Inflammatory macrophage (primary cell): ENCODE results near the gene GPHN.

Source experiments
- DNase-seq, 2 donors: peaks; one replicate each; pipeline ENCODE4 v3.0.0-alpha.2; 2020 to 2022

Gene GPHN

DNA sequence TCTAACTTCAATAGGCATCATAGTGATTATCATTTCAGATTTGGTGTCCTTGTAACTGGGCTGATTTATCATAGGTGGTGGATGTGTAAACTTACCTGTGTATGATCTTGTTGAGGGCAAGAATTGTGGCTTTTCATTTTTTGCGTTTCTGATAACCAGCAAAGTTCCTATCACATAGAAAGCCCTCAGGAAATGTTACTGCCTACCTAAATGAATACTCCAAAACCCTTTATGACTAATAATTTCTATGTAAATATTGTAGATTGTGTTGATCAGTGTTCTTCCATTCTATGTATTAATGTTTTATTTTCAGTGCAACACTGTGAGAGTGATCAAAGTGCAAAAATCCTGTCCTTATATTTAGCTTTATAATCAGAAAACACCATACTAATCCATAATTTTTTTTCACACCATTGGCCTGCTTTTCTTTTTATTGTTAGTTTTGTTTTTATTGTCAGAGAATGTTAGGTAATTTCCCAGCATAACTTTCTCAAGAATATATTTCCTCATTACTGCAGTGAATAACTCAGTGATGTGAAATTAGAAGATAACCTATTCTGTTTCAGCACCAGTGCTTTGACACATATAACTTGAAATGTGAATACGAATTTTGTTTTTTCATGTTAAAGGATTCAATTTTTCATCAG, 94.1 kb downstream of the GPHN start:
- DNase-seq = no peak

DNA sequence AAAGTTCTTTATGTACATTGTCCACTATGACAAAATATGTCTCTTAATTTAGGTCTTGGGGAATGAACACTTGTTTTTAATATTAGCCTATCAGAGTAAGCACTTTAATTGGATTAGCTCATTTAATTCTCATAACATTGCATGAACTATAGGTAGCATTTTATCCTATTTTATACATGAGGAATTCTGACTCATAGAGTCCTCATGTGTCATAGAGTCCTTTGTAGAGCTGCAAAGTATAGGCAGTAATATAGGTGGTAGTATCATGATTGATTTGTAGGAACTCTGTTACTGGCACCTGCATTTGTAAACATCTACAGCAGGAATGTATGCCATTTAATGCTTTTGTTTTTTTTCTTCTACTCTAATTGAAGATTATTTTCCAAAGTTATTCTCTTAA, 96.0 kb downstream of the GPHN start:
- no peak for DNase-seq

DNA sequence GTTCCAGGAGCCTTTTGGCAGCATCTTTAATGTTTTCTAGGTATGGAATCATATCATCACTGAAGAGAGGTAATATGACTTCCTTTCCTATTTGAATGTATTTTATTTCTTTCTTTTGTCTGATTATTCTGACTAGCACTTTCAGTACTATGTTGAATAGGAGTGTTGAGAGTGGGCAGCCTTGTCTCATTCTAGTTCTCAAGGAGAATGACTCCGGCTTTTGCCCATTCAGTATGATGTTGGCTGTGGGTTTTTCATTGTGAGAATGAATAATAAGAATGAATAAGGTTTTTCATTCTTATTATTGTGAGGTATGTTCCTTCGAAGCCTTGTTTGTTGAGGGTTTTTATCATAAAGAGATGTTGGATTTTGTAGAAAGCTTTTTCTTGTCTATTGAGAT, 98.9 kb downstream of the GPHN start:
- DNase-seq = no peak

DNA sequence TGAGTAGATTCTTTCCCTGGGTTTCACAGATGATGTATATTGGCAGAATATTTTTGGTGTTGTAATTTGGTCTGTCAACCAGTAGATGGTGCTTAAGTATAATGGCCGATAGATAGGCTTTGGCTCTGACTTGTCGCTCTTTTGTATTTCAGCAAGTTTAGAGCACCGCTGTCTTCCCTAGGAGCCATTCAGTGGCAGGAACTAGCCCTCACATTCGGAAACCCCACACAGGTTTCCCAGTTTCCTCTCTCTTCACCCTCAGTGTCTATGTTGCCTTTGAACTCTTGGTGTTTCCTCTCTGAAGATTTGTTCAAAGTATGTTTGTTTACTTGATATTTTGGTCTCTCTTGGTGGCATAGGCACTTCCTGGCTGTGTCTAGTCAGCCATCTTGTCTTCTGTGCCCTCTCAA, 102.2 kb downstream of the GPHN start:
- no peak for DNase-seq

DNA sequence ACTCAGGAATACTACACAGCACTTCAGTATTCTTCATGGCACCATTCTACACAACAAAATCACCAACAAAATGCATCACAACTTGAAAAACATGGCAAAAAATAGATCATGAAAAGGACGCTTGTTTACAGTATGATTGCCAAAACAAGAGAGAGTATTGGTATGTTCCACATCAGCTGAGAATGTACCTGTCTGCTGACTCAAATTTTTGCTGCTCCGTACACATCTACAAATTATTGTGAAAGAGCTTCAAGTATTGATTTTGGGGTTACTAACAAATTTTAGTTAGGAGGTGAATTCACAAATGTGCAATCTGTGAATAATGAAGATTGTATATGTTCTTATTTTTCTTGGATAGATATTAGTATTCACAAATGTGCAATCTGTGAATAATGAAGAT, 105.4 kb downstream of the GPHN start:
- DNase-seq = no peak

DNA sequence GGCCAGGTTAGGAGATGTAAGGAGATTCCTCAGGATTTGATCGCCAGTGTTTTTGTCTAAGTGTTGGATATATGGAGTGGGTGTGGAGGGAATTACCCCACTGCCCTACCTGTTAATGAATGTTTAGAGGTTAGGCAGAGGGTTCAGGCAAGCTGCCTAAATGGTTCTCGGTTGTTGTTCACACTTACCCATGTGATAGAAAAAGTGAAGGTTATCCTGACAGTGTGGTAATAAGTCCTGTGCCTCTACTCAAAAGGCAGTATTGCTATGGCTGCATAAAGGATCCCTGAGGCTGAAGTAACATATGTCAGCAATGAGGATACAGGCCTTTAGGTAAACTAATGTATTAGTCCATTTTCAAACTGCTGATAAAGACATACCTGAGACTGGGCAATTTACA, 112.0 kb downstream of the GPHN start:
- DNase-seq = no peak

DNA sequence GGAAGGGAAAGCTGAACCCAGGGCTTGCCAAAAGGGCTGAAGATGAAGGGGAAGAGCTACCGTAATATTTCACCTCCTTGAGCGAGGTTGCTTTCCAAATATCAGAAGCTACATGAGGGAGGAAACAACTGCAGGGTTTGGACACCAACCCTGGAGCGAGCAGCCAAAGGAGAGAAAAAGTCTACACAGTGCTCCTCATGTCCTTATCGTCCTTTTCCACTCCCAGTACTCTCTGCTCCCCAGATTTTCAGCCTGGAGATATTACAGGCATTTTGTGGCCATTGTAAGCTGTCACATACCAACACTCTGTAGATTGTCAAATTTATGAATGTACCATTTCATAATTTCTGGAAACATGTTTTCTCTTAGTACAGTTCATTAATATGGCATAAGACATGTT, 115.9 kb downstream of the GPHN start:
- no peak for DNase-seq

DNA sequence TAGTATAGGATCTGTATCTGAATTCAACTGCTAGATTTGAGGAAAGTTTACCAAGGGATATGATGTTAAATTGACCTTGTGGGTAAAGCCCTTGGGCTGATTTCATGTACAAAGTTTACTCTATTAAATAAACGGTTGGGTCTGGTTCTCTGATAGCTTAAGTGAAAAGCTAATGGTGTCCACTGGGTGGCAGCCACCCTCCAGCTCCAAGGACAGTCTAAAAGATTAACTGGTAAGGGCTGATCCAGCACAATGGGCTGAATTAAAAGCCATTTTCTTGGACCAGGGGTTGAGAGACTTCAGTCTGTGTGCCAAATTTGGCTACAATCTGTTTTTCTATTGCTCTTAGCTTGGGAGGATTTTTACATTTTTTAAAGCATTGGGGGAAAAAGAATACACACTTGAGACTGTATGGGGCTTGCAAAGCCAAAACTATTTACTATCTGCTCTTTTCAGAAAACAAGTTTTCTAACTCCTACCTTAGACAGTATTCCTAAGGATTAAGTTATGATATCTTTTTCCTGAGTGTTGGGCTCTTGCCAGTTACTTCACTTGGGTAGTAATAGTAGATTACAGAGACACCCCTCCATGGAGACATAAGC, 116.5 kb downstream of the GPHN start:
- DNase-seq = peak; percentile 37 to 45

DNA sequence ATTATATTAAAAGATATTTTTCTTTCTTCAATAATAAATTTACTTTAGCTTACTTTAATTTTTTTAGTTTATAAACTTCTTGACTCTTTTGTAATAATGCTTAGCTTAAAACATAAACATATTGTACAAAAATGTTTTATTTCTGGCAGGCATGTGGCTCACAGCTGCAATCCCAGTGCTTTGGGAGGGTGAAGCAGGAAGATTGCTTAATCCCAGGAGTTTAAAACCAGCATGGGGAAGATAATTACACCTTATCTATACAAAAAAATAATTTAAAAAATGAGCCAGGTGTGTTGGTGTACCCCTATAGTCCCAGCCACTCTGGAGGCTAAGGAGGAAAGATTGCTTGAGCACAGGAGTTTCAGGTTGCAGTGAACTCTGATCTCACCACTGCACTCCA, 120.7 kb downstream of the GPHN start:
- no peak for DNase-seq

DNA sequence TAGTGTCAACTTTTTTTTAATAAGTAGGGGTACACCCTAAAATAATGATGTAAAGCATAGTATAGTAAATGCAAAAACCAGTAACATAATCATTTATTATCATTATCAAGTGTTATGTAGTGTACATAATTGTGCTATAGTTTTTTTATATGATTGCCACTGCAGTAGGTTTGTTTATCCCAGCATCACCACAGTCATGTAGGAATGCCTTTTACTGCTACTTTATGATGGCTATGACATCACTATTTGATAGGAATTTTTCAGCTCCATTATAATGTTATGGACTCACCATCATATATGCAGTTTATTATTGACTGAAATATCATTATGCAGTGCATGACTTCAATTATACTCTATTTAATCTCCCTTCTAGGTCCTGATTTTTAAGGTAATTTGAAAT, 121.6 kb downstream of the GPHN start:
- DNase-seq = no peak

DNA sequence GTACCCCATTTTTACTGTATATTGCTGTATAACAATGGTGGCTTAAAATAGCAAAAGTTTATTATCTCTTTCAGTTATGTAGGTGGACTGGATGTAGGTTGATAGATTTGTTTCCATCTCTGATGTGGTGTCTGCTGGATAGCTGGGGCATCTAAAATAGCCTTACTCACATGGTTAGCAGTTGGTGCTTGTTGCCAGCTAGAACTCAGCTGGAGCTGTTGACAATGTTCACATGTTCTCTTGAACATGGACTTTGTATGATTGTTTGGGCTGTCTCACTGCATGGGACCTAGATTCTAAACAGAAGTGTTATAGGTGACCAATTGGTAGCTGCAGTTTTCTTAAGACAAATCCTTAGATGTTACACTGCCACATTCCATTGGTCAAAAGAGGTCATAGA, 126.9 kb downstream of the GPHN start:
- DNase-seq = no peak

DNA sequence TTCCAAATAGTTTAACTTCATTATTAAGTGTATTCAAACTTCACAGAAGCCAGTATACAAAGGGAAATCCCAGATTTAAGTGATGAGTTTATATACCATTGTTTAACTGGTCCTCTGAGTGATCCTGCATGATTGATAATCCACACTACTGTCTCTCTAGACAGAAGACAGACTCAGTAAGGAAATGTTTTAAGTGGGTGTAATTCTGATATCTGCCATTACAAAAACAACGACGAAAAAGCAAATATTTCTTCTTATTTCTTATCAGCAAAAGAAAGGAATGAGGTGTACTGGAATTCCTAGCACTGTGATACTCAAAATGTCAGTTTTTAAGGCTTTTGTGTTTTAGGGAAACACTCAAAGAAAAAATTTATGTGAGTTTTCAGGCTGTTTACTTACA, 127.5 kb downstream of the GPHN start:
- DNase-seq = no peak

DNA sequence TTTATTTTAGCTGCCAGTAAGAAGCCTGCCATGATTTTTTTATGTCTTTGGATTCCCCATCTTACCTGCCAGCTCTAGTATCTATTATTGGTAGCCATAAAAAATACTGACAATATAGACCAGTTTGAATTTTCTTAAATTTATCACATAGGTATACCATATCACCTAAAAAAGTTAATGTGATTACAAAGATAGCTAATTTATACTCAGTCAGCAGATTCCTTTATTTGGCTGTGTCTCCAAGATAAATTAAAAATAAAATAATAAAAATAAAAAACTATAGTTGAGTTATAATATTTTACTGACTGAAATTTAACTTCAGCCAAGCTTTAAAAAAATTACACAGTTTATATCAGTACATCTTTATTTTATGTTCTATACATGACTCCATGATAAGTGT, 128.3 kb downstream of the GPHN start:
- no peak for DNase-seq

DNA sequence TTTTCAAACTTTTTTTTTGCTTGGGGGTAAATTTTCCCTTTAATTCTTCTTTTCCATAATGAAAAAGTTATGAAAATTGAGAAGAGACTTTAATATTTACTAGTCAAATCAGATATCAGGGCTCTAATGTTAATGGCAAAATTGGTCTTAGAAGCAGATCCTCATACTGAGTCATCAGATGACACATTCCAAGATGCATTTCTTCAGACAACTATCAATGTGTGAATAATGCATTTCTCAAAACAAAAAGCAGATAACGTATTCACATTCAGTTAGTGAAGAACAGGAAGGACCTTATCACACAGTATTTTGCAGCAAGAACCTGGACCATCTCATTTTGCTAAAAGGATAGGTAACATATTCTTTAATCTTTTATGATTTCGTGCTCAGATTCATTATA, 130.7 kb downstream of the GPHN start:
- DNase-seq = no peak

DNA sequence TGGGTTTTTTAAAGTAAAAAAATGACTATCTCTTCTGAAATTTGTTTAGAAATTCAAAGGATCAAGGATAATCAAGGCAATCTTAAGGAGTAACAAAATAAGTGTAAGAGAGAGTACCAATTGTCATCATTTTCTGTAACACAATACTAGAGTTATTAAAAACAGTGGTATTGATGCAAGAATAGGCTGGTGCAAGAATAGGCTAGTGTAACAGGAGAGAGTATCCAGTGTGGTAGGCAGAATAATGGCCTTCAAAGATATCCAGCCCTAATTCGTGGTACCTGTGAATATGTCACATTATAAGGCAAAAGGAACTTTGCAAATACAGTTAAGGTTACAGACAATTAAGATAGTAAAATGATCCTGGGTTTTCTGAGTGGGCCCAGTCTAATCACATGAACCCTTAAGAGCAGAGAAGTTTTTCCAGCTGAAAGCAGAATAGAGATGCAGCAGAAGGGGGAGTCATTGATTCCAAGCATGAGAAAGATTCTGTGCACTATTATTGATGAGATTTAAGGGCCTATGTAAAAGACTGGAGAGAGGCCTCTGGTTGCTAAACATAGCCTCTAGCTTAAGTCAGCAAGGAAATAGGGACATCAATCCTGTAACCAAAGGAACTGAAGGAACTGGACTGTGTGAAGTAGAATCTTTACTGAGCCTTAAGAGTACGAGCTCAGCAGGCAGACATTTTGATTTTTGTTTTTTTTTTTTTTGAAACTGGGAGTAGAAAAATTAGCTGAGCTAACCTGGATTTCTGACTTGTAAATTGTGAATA, 134.1 kb downstream of the GPHN start:
- no peak for DNase-seq

DNA sequence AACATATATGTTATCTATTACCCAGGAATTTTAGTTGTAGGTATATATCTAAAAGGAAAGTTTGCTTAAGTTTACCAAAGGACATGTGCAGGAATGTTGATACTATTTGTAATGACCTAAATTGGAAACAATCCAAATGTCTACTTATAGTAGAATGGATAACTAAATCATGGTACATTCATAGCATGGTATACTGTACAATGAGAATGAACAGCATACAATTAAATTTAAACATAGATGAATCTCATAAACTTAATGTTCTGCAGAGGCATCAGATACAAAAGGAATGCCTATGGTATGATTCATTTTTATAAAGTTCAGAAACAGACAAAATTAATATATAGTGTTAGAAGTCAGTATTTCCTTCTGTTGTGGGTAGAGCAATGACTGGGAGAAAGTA, 135.4 kb downstream of the GPHN start:
- DNase-seq = no peak

DNA sequence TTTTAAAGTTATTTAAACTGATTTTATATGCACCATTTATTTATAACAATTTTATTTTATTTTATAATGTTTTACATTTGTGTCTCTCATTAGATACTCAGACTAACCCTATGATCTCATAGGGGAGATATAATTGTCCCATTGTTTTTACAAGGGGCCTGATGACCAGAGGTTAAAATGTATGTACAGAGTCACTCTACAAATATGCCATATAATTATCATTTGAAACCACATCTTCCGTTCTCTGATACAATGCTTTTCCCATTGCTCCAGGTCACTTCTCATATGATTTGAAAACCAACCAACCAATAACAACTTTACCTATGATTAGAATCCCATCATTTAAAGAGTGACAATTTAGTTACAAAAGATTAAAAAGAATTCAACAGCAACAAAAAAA, 137.8 kb downstream of the GPHN start:
- no peak for DNase-seq

DNA sequence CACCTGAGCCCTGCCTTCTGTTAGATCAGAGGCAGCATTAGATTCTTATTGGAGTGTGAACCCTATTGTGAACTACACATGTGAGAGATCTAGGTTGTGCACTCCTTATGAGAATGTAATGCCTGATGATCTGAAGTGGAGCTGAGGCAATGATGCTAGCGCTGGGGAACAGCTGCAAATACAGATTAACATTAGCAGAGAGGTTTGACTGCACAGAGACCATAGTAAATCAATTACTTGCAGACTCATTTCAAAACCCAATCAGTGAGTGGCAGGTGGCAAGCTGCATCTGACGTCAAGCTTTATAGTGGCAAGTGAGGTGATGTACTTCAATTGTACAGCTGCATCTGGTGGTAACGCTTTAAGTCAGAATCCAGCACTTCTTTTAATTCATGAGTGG, 141.6 kb downstream of the GPHN start:
- DNase-seq = no peak

DNA sequence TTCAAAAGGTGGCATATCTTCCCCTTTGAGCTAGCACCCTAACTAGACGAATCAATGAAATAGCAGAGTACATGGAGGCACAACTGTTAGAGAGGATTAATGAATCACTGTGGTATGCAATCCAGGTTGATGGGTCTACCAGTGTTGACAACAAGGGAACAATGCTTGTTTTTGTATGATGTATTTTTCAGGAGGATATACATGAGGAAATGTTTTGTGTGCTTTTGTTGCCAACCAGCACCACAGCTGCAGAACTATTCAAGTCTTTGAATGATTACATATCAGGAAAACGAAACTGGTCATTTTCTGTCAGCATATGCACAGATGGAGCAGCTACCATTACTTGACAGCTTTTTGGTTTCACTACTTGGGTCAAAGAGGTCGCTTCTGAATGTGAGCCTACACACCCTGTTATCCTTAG, 142.6 kb downstream of the GPHN start:
- no peak for DNase-seq

DNA sequence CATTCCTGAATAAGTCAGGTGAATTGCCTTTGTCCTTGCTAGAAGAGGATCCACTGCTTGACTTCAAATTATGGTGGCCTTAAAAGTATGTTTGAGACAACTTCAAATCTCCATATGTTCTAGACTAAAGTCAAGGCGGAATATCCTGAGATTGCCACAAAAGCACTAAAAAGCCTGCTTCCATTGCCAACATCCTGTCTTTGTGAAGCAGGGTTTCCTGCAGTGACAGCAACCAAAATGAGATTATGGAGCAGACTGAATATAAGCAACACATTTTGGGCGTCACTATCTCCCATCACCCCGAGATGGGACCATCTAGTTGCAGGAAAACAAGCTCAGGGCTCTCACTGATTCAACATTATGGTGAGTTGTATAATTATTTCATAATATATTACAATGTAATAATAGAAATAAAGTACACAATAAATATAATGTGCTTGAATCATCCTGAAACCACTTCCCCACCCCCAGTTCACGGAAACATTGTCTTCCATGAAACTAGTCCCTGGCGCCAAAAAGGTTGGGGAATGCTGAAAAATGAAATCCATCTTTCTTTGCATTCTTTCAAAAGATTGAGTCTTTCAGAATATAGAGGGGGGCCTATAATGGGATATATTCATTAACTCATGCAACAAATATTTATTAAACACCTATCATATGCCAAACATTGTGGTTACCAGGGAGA, 143.7 kb downstream of the GPHN start:
- DNase-seq = no peak

DNA sequence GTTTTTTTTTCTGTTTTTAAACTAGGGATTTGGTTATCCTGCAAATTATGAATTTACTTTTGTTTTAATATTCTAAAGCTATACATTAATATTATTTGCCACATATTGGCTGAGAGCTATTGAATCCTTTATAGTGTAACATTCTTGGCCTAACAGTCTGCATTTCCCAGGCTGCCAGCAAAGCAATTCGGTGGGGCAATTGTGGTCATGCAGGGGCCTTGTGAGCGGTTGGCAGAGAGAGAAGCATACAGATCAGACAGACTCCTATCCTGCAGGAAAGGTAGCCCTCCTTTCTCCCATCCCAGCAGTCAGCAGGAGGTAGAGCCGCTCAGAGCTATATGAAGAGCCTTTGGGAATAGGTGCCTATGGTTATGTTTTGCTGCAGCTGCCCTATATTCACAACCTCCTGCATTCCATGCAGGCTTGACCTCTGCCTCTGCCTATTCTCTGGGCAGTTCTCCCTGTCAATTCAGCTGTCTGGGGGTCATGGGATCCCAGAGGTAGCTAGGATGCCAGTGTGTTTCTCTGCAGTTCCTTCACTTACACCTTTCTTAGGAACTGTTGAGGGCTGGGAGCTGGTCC, 144.7 kb downstream of the GPHN start:
- DNase-seq = no peak

DNA sequence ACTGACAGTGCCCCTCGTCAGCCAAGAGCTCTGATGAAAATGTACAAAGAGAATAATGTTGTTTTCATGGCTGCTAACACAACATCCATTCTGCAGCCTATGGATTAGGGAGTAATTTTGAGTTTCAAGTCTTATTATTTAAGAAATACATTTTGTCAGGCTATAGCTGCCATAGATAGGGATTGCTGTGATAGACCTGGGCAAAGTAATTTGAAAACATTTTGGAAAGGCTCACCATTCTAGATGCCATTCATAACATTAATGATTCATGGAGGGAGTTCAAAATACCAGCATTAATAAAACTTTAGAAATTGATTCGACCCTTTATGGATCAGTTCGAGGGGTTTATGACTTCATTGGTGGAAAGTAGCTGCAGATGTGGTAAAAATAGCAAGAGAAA, 149.8 kb downstream of the GPHN start:
- DNase-seq = no peak

DNA sequence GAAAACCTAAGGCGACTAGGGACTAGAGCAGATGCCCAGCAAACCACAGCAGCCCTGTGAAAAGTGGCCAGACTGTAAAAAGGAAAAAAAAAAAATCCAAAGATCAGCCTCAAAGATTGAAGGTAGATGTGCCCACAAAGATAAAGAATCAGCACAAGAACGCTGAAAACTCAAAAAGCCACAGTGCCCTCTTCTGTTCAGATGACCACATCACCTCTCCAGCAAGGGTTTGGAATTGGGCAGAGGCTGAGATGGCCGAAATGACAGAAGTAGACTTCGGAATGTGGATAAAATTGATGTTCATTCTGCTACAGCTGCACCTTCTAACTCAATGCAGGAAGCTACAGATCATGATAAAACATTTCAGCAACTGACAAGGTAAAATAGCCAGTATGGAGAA, 154.4 kb downstream of the GPHN start:
- DNase-seq = no peak
